IPS-NIHi11 (cell line): ENCODE results near the gene SLC6A2.
"Not testable (repeated sequence)": the region's sequence is repeated elsewhere in the genome, so short reads cannot be mapped to it uniquely, and the experiment has no call there.

Experiments
- DNase-seq: peaks from one replicate; pipeline ENCODE4 v3.0.0; 2012; ENCODE audit warnings: mixed read lengths, low spot score

The SLC6A2 gene

GRCh38 chr16:55655897-55656681 is at the start of gene SLC6A2:
TSS of gene SLC6A2 (plus strand) at chr16:55655988. CDS start at chr16:55656695, 707 bp downstream.
- DNase-seq, result peak; percentile 78

DNA sequence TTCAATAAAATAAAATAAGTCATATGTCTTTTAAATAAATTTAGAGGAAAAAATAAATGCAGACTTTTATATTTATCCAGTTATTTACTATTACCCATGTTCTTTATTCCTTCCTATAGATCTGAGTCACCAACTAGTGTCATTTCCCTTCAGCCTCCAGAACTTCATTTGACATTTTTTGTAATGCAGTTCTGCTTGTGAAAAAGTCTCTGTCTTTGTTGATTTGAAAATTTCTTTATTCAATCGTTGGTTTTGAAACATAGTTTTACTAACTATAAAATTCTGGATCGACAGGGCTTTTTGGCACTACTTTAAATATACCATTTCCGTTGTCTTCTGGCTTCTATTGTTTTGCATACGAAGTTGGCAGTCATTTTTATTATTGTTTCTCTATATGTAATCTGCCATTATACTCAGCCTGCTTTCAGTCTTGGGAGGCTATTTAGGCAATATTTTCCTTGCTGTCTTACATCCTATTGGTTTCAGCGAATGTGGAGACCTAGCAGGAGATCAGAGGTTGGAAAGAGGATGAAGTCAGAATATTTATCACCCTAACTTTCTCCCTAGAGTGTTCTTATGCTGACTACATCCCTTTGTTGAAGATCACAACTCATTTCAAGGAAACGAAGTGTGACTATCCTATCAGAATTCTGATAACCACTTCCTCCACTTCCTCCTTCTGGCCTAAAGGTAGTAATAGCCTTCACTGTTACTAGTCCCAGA is 42.0 kb upstream of the SLC6A2 start:
- no peak for DNase-seq

GRCh38 chr16:55615071-55615470 is 40.7 kb upstream of the SLC6A2 start:
- DNase-seq, result no peak

- not testable (repeated sequence) for DNase-seq
These were observed 40.1 kb upstream of the SLC6A2 start for GRCh38 chr16:55615670-55616069.

GRCh38 chr16:55621771-55622170 is 34.0 kb upstream of the SLC6A2 start:
- no peak for DNase-seq

- DNase-seq, result no peak
These were observed 33.5 kb upstream of the SLC6A2 start for GRCh38 chr16:55622272-55622671.

- peak; percentile 70 for DNase-seq
These were observed 32.7 kb upstream of the SLC6A2 start for GRCh38 chr16:55622930-55623561.

GRCh38 chr16:55623640-55624039 is 32.1 kb upstream of the SLC6A2 start:
- no peak for DNase-seq

- DNase-seq, result no peak
These were observed 31.1 kb upstream of the SLC6A2 start for GRCh38 chr16:55624696-55625095.

DNA sequence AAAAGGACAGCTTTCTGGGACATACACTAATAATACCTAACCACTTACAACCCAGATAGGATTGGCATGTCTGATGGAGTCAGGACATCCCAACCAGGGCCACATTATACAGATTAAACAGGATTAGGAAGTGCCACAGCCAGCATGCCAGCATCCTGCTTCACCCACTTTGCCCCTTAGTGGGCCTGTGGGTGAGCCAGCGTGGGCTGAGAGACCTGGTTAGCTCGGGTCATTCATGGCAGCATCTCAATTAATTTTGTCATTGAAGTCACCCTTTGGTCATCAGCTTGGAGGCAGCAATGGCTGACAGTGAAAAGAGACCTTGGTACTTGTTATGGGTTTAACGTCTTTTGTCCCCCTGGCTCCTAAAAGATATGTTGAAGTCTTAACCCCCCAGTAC is 29.9 kb upstream of the SLC6A2 start:
- DNase-seq, result no peak

- DNase-seq, result no peak
These were observed 27.4 kb upstream of the SLC6A2 start for GRCh38 chr16:55628306-55628968.

DNA sequence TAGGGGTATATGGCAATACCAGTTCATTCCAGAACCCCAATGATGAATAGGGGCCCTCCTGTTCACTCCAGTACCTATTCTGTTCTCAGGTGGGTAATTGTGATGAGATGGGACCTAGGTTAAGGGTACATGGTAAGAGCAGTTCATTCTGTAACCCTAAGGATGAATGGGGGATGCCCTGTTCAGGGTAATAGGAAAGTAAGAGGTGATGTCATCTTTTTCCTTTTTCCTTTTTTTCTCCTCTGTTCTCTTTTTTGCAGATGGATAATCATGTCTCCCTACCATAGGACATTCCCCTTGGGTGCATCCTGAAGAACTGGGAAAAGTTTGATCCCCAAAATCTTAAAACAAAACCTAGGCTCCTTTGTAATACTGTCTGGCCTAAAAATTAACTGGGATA is 25.0 kb upstream of the SLC6A2 start:
- no peak for DNase-seq

GRCh38 chr16:55632259-55632658 is 23.5 kb upstream of the SLC6A2 start:
- no peak for DNase-seq

- DNase-seq, result no peak
These were observed 21.6 kb upstream of the SLC6A2 start for GRCh38 chr16:55634193-55634592.

DNA sequence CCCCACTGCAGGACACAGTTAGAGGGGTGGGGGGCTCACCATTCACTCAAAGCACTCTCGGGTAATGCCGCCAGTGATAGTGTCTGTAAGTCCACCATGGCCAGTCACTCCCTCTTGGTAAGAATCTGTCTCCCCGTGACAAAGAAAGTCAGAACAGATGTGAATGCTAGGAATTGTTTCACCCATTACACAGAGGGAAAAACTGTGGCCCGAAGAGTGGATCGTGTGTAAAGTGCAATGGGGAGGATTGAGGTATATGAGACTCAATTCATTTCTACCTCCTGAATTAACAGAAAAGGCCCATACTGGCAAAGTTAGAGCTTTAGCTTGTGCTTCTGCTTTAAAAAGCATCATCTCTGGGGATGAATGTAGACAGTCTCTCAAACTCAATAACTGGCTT is 17.5 kb upstream of the SLC6A2 start:
- no peak for DNase-seq

- DNase-seq, result no peak
These were observed 15.0 kb upstream of the SLC6A2 start for GRCh38 chr16:55640701-55641327.

- DNase-seq, result no peak
These were observed 14.2 kb upstream of the SLC6A2 start for GRCh38 chr16:55641430-55642056.

DNA sequence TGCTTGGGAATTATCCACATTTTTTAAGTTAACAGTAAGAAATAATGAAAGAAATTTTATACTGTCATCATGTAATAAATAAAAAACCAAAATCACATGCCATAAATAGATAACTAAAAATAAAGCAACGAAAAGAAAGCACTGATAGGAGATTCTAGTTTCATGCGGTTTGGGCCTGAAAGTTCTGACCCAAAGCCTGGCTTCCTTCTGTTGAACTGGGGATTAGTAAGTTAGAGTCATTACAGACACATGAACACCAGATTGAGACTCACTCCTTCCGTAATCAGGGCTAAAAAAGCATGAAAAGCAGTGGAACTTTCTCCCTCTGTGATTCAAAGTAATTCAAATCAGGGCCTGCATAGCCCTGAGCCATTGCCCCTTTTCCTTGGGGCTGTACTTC is 13.2 kb upstream of the SLC6A2 start:
- no peak for DNase-seq

DNA sequence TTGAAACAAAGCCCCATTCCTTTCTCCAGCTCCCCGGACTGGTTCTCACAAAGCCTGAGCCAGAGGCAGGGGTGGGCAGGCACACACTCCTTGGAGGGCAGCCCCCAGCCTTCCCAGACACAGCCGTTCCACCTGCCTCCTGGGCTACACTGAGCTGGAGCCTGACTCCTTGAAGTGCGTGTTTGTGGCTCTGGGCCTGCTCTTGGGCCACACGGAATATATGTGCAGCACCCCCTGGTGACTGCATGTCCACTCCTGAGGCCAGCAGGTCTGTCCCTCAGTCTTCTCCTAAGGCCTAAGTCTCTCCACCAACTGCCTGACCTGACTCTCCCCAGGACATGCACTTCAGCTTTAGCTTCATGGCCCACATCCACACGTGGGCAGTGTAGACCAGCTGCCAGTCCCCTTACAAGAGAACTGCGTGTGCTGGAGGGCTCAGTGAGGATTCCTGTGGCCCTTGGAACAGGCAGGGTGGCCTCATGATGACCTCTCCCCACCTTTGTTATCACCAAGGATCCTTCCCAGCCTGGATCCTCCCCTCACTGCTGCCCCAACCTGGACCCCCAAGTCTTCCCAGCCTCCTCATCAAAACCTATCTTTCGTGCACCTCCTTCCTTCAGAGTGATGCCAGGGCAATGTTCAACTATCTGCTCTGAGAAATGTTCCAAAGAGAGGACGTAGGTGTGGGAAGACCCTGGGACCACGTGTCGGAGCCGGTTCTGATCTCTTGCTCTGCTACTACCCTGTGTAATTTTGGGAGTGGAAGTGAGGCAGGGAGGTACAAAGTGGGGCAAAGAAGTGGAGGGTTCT is 12.4 kb upstream of the SLC6A2 start:
- no peak for DNase-seq

DNA sequence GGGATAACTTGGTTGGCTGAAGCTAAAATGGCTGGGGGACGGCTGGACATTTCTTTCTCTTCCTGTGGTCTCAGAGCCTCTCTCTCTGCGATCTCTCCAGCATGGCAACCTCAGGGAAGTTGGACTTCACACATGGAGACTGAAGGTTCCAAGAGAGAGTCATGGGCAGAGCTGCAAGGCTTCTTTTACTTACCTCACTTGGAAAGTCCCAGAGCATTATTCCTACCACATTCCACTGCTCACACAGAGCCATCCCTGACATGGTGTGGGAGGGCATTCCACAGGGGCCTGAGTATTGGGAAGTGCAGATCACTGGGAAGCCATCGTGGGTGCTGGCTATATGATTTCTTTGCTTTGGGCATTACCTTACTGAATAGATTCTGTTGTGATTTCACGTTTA is 9.8 kb upstream of the SLC6A2 start:
- DNase-seq, result no peak

- DNase-seq, result no peak
These were observed 8.4 kb upstream of the SLC6A2 start for GRCh38 chr16:55647343-55647742.
